HepG2 (cell line): ENCODE results near the gene SIGMAR1. TPM values are rescaled to one million over a fixed set of nuclear protein-coding genes. Genes with fewer than 3 reads are reported as not detected.

Source experiments
- DNMT3B ChIP-seq: conservative IDR thresholded peaks from 2 replicates; pipeline ENCODE4 v1.6.1; 2016; ENCODE audit warnings: missing biosample characterization, control low read depth
- HNRNPUL1 ChIP-seq: fragments of 200-400 bp; formaldehyde crosslinking; IDR thresholded peaks from 2 replicates; pipeline ENCODE4 v1.6.1; 2017; ENCODE audit warnings: low read depth, mild to moderate bottlenecking, low read length, moderate library complexity
- KDM4B ChIP-seq: sonication (generic); formaldehyde crosslinking; IDR thresholded peaks from 2 replicates; pipeline ENCODE4 v1.4.0; 2020; ENCODE audit warnings: missing genetic modification reagents
- MEF2D ChIP-seq: sonication (generic); formaldehyde crosslinking; IDR thresholded peaks from 2 replicates; pipeline ENCODE4 v1.5.1; 2020; ENCODE audit warnings: mild to moderate bottlenecking, missing genetic modification reagents
- RARG ChIP-seq: sonication (generic); formaldehyde crosslinking; IDR thresholded peaks from 2 replicates; pipeline ENCODE4 v1.4.0; 2020; ENCODE audit warnings: low read depth, mild to moderate bottlenecking, missing genetic modification reagents
- SUZ12 ChIP-seq: fragments of 150-350 bp; IDR thresholded peaks from 2 replicates; pipeline ENCODE4 v1.6.1; 2014; ENCODE audit warnings: low read depth, low read length
- THAP7 ChIP-seq: sonication (generic); formaldehyde crosslinking; IDR thresholded peaks from 2 replicates; pipeline ENCODE4 v1.8.1; 2023; ENCODE audit warnings: mild to moderate bottlenecking, missing genetic modification reagents
- THAP9 ChIP-seq: sonication (generic); formaldehyde crosslinking; IDR thresholded peaks from 2 replicates; pipeline ENCODE4; 2020; ENCODE audit warnings: missing genetic modification reagents, mild to moderate bottlenecking, borderline replicate concordance
- ZNF225 ChIP-seq: sonication (generic); formaldehyde crosslinking; IDR thresholded peaks from 2 replicates; pipeline ENCODE4 v1.4.0; 2020; ENCODE audit warnings: mild to moderate bottlenecking, missing genetic modification reagents
- ZNF296 ChIP-seq: sonication (generic); formaldehyde crosslinking; conservative IDR thresholded peaks from 2 replicates; pipeline ENCODE4 v1.5.0; 2020; ENCODE audit warnings: mild to moderate bottlenecking, missing genetic modification reagents
- ZNF431 ChIP-seq: sonication (generic); formaldehyde crosslinking; IDR thresholded peaks from 2 replicates; pipeline ENCODE4 v1.9.0; 2022; ENCODE audit warnings: missing genetic modification reagents, low read depth, mild to moderate bottlenecking, borderline replicate concordance
- polyA plus RNA-seq, 8 experiments: library from polyadenylated mRNA; depleted of rRNA in 3 of 8; stranded (reverse) in 7 of 8; unstranded in 1 of 8; fragments of >200 nt; fragmentation: Illumina TruSeq in 4 of 8; extraction: Trizol in 4 of 8; gene quantifications; 2 replicates each; pipeline versions ENCODE4 v1.2.1 to v1.2.3, GENCODE V29; 2011 to 2016; ENCODE audit warnings: low read depth in 4 of 8, missing spikeins in 1 of 8, mixed read lengths in 1 of 8; ENCODE audit not compliant: insufficient read depth in 1 of 8
- total RNA-seq, 5 experiments: library from RNA; depleted of rRNA; stranded (reverse); fragments of >200 nt; fragmentation: Illumina TruSeq; extraction: Trizol; gene quantifications; 2 replicates each; pipeline ENCODE4 v1.2.3, GENCODE V29; 2016; ENCODE audit warnings: low read depth in 1 of 5
- TF ChIP-seq, protein P1 (sequence below): sonication (generic); formaldehyde crosslinking; IDR thresholded peaks from 2 replicates; pipeline ENCODE4 v1.5.1; 2020; ENCODE audit warnings: mild to moderate bottlenecking, missing genetic modification reagents, borderline replicate concordance
- TF ChIP-seq, protein P2 (sequence below): sonication (generic); formaldehyde crosslinking; IDR thresholded peaks from 2 replicates; pipeline ENCODE4 v1.4.0; 2020; ENCODE audit warnings: missing genetic modification reagents
- TF ChIP-seq, protein P3 (sequence below): sonication (generic); formaldehyde crosslinking; IDR thresholded peaks from 2 replicates; pipeline ENCODE4 v1.4.0; 2020; ENCODE audit warnings: missing genetic modification reagents, mild to moderate bottlenecking, borderline replicate concordance

Gene SIGMAR1
- total and polyA plus RNA-seq, 2 of the 13 experiments (the other 11 are each of a cell fraction or from before 2014, with no cell fraction given): 38.9 to 60.8 TPM

- TF ChIP-seq THAP9: no peak
- no peak for TF ChIP-seq ZNF431 (CRISPR knock-in tag)
- TF ChIP-seq RARG (CRISPR knock-in tag): no peak
- no peak for TF ChIP-seq MEF2D (CRISPR knock-in tag)
- no peak for TF ChIP-seq SUZ12
- TF ChIP-seq, protein P1, sequence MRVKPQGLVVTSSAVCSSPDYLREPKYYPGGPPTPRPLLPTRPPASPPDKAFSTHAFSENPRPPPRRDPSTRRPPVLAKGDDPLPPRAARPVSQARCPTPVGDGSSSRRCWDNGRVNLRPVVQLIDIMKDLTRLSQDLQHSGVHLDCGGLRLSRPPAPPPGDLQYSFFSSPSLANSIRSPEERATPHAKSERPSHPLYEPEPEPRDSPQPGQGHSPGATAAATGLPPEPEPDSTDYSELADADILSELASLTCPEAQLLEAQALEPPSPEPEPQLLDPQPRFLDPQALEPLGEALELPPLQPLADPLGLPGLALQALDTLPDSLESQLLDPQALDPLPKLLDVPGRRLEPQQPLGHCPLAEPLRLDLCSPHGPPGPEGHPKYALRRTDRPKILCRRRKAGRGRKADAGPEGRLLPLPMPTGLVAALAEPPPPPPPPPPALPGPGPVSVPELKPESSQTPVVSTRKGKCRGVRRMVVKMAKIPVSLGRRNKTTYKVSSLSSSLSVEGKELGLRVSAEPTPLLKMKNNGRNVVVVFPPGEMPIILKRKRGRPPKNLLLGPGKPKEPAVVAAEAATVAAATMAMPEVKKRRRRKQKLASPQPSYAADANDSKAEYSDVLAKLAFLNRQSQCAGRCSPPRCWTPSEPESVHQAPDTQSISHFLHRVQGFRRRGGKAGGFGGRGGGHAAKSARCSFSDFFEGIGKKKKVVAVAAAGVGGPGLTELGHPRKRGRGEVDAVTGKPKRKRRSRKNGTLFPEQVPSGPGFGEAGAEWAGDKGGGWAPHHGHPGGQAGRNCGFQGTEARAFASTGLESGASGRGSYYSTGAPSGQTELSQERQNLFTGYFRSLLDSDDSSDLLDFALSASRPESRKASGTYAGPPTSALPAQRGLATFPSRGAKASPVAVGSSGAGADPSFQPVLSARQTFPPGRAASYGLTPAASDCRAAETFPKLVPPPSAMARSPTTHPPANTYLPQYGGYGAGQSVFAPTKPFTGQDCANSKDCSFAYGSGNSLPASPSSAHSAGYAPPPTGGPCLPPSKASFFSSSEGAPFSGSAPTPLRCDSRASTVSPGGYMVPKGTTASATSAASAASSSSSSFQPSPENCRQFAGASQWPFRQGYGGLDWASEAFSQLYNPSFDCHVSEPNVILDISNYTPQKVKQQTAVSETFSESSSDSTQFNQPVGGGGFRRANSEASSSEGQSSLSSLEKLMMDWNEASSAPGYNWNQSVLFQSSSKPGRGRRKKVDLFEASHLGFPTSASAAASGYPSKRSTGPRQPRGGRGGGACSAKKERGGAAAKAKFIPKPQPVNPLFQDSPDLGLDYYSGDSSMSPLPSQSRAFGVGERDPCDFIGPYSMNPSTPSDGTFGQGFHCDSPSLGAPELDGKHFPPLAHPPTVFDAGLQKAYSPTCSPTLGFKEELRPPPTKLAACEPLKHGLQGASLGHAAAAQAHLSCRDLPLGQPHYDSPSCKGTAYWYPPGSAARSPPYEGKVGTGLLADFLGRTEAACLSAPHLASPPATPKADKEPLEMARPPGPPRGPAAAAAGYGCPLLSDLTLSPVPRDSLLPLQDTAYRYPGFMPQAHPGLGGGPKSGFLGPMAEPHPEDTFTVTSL (CRISPR knock-in tag): peak; percentile 63; the same call in 1 of the 2 replicates
- TF ChIP-seq, protein P2, sequence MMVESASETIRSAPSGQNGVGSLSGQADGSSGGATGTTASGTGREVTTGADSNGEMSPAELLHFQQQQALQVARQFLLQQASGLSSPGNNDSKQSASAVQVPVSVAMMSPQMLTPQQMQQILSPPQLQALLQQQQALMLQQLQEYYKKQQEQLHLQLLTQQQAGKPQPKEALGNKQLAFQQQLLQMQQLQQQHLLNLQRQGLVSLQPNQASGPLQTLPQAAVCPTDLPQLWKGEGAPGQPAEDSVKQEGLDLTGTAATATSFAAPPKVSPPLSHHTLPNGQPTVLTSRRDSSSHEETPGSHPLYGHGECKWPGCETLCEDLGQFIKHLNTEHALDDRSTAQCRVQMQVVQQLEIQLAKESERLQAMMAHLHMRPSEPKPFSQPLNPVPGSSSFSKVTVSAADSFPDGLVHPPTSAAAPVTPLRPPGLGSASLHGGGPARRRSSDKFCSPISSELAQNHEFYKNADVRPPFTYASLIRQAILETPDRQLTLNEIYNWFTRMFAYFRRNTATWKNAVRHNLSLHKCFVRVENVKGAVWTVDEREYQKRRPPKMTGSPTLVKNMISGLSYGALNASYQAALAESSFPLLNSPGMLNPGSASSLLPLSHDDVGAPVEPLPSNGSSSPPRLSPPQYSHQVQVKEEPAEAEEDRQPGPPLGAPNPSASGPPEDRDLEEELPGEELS (CRISPR knock-in tag): peak; percentile 30; the same call in 1 of the 2 replicates
- TF ChIP-seq ZNF225 (CRISPR knock-in tag): no peak
- TF ChIP-seq THAP7: no peak
- no peak for TF ChIP-seq ZNF296 (CRISPR knock-in tag)
- TF ChIP-seq DNMT3B (CRISPR knock-in tag): no peak
- TF ChIP-seq KDM4B: no peak
- TF ChIP-seq, protein P3, sequence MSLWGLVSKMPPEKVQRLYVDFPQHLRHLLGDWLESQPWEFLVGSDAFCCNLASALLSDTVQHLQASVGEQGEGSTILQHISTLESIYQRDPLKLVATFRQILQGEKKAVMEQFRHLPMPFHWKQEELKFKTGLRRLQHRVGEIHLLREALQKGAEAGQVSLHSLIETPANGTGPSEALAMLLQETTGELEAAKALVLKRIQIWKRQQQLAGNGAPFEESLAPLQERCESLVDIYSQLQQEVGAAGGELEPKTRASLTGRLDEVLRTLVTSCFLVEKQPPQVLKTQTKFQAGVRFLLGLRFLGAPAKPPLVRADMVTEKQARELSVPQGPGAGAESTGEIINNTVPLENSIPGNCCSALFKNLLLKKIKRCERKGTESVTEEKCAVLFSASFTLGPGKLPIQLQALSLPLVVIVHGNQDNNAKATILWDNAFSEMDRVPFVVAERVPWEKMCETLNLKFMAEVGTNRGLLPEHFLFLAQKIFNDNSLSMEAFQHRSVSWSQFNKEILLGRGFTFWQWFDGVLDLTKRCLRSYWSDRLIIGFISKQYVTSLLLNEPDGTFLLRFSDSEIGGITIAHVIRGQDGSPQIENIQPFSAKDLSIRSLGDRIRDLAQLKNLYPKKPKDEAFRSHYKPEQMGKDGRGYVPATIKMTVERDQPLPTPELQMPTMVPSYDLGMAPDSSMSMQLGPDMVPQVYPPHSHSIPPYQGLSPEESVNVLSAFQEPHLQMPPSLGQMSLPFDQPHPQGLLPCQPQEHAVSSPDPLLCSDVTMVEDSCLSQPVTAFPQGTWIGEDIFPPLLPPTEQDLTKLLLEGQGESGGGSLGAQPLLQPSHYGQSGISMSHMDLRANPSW (CRISPR knock-in tag): no peak
- no peak for TF ChIP-seq HNRNPUL1
Measured at GRCh38 chr9:34644766-34645314, 7.3 kb upstream of the SIGMAR1 start (continued).
